Measurements from ENCODE around the gene TTC33.
"Not testable (repeated sequence)": the region's sequence is repeated elsewhere in the genome, so short reads cannot be mapped to it uniquely, and the experiment has no call there.

TTC33 gene

DNA sequence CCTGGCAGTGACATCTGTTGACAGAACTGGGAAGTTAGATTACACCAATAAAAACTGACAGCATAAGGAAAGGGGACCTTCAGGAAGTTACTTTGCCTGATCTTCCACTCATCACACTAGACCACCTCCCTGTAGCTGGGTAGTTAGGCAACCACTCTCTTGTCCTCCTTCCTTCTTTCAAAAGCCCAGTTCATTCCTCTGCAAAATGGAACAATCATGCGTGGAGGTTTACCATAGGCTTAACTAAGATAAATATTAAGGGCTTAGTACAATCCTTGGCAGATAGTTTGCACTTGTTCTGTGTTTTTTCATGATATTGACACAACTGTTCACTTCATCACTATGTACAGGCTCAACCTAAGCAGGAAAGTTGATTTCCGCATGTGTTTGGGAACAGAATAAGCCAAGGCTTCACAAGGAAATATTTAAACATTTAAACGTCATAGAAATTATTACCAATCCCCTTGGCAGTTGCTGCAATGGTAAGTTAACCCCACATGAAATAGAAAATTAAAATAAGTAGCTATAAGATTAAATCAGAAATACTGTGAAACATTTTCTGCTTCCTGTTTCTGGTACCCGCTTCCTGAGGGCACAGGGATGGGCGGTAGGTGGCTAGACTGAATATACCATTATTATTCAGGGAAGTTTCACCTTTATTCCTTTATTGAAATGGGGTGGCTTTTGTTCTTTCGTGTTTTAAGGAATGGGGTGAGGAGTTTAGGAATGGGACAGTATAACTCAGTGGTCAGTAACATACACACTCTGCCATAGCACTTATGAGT, 86.0 kb downstream of the TTC33 start:
- in situ Hi-C loops (cut with HindIII; ENCODE audit: low pct_ligation_motif_present, low pct_unique_long_range_greater_than_20kb, low sequenced_read_pairs): no loop called here
- no peak for DNase-seq

DNA sequence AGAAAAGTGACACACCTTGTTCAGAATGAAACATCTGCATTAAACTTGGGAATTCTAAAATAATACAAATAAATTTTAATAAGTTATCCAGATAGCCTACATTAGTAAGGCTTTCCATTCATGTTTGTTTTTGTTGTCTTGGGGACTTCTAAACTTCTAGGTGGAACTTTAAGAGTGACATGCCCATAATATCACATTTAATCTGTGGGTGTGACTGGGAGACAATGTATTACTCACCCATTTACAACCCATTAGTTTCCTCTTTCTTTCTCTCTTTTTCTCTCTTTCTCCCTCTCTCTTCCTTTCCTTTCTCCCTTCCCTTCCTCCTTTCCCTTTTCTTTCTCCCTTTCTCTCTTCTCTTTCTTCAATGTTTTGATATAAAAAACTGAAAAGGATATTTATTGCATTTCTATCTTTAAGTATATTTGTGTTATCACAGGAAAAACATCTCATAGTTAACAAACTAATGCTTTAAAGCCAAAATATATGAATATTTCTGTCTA, 88.5 kb downstream of the TTC33 start:
- in situ Hi-C loops (cut with HindIII; ENCODE audit: low pct_ligation_motif_present, low pct_unique_long_range_greater_than_20kb, low sequenced_read_pairs): no loop called here
- DNase-seq: no peak

DNA sequence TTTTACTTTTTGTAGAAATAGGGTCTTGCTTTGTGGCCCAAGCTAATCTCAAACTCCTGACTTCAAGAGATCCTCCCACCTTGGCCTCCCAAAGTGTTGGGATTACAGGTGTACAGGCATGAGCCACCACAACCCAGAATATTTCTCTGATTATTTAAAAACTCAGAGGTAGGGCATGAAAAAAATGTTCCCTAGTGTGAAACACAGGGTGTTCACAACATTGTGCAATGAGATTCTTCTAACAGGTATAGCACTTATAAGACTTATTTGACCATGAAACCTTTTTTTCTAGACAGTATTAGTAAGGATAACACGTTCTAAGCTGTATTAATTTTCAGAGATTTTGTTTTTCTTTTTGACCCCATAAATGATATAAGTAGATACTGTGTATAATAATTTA, 89.1 kb downstream of the TTC33 start:
- in situ Hi-C loops (cut with HindIII; ENCODE audit: low pct_ligation_motif_present, low pct_unique_long_range_greater_than_20kb, low sequenced_read_pairs): no loop called here
- DNase-seq: no peak

DNA sequence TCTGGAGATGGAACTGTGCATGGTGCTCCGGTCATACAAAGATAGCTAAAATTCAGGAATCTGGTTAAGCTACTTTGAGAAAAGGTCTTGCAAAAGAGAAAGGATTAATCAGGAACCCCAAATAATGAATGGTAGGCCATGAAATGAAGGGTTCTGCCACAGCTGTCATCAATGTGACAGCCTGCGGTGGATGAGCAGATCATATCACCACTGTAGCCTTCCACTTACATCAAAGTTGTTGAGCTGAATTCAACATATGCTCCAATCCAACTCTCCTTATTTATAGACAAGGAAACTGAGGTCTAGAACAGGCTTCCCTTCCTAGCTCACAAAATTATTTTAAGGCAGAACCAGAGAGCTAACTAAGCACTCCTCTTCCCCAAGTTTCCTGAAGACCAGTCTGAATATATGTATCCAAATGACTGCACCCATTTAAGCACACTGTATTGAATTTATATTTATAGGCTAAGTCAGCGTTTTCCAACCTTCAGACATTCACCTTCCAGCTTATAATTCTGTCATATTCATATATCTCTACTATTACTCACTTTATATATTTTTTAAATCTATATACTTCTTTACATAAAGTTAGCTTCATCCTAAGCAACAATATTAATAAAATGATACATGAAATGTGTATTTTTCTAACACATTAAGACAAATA, 90.0 kb downstream of the TTC33 start:
- in situ Hi-C loops (cut with HindIII; ENCODE audit: low pct_ligation_motif_present, low pct_unique_long_range_greater_than_20kb, low sequenced_read_pairs): no loop called here
- DNase-seq: no peak

DNA sequence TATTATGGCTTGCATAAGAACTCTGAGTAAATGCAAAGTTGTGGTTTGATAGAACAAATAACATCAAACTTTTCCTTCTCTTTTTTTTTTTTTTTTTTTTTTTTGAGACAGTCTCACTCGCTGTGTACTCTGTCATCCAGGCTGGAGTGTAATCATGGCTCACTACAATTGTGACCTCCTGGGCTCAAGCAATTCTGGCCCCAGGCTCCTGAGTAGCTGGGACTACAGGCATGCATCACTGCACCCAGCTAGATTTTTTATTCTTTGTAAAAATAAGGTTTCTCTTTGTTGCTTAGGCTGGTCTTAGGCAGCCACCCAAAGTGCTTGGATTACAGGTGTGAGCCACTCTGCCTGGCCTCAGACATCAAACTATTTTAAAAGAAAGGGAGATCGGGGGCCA, 95.0 kb downstream of the TTC33 start:
- DNase-seq: no peak
- in situ Hi-C loops (cut with HindIII; ENCODE audit: low pct_ligation_motif_present, low pct_unique_long_range_greater_than_20kb, low sequenced_read_pairs): no loop called here

DNA sequence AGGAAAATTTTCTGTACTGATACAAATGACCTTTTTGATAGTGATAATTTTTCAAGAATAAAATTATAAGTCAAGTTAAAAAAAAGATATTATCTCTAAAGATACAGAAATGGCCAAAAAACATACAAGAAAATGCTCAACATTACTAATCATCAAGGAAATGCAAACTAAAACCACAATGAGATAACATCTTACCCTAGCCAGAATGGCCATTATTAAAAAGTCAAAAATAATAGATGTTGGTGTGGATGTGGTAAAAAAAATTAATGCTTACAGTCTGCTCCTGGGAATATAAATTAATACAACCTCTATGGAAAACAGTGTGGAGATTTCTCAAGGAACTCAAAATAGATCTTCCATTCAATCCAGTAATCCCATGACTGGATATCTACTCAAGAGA, 99.0 kb downstream of the TTC33 start:
- DNase-seq: no peak
- in situ Hi-C loops (cut with HindIII; ENCODE audit: low pct_ligation_motif_present, low pct_unique_long_range_greater_than_20kb, low sequenced_read_pairs): no loop called here

DNA sequence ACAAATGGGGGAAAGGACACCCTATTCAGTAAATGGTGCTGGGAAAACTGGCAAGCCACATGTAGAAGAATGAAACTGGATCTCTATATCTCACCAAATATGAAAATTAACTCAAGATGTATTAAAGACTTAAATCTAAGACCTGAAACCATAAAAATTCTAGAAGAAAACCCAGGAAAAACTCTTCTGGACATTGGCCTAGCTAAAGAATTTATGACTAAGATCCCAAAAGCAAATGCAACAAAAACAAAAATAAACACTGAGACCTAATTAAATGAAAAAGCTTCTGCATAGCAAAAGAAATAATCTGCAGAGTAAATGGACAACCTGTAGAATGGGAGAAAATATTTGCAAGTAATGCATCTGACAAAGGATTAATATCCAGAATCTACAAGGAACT, 99.7 kb downstream of the TTC33 start:
- DNase-seq; in situ Hi-C loops (cut with HindIII; ENCODE audit: low pct_ligation_motif_present, low pct_unique_long_range_greater_than_20kb, low sequenced_read_pairs): not testable (repeated sequence)

DNA sequence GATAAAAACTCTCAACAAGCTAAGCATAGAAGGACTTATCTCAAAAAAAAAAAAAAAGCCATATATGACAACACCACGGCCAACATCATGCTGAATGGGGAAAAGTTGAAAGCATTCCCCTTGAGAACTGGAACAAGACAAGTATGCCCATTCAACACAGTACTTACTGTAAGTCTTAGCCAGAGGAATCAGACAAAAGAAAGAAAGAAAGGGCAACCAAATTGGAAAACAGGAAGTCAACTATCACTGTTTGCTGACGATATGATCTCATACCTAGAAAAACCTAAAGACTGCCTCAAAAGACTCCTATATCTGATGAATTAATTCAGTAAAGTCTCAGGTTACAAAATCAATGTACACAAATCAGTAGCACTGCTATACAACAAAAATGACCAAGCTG, 100.6 kb downstream of the TTC33 start:
- in situ Hi-C loops (cut with HindIII; ENCODE audit: low pct_ligation_motif_present, low pct_unique_long_range_greater_than_20kb, low sequenced_read_pairs): no loop called here
- DNase-seq: no peak

DNA sequence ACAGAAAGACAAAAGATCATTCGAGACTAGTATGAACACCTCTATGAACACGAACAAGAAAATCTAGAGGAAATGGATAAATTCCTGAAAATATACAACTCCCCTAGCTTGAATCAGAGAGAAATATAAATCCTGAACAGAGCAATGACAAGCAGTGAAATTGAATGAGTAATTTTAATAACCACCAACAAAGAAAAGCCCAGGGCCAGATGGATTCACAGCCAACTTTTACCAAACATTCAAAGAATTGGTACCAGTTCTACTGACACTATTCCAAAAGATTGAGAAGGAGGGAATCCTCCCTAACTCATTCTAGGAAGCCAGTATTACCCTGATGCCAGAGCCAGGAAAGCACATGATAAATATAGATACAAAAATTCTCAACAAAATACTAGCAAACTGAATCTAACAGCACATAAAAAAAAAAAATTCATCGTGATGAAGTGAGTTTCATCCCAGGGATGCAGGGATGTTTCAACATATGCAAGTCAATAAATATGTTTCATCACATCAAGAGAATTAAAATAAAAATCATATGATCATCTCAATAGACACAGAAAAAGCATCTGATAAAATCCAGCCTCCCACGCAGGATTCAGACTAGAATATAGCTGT, 101.3 kb downstream of the TTC33 start:
- in situ Hi-C loops (cut with HindIII; ENCODE audit: low pct_ligation_motif_present, low pct_unique_long_range_greater_than_20kb, low sequenced_read_pairs): no loop called here
- no peak for DNase-seq

DNA sequence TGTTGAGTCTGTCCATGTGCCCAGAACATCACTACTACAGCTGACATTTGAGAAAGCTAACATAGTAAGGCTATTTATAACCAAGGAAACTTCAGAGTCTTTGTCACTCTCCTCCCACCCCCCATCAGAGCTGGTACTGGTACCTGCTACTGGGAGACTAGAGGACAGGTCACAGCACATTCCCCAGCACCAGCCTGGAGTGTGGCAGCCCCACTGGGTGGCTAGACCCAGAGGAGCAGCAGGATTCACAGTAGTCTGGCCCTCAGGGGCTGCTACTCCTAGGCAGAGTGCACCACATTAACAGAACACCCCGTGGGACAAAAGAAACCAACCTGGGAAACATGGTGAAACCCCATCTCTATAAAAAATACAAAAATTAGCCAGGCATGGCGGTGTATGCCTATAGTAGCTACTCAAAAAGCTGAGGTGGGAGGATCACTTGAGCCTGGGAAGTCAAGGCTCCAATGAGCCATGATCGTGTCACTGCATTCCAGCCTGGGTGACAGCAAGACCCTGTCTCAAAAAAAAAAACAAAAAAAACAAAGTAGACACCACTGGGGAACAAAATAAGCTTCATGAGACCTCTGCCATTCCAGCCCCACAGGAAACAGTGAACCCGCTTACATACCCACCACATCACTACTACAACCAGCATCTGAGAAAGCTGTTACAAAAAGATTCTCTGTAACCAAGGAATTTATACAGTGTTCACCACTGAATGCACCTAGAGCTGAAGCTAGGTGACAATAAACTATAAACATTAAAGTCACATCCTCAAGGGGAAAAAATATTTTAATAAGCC, 102.3 kb downstream of the TTC33 start:
- in situ Hi-C loops (cut with HindIII; ENCODE audit: low pct_ligation_motif_present, low pct_unique_long_range_greater_than_20kb, low sequenced_read_pairs): no loop called here
- no peak for DNase-seq

DNA sequence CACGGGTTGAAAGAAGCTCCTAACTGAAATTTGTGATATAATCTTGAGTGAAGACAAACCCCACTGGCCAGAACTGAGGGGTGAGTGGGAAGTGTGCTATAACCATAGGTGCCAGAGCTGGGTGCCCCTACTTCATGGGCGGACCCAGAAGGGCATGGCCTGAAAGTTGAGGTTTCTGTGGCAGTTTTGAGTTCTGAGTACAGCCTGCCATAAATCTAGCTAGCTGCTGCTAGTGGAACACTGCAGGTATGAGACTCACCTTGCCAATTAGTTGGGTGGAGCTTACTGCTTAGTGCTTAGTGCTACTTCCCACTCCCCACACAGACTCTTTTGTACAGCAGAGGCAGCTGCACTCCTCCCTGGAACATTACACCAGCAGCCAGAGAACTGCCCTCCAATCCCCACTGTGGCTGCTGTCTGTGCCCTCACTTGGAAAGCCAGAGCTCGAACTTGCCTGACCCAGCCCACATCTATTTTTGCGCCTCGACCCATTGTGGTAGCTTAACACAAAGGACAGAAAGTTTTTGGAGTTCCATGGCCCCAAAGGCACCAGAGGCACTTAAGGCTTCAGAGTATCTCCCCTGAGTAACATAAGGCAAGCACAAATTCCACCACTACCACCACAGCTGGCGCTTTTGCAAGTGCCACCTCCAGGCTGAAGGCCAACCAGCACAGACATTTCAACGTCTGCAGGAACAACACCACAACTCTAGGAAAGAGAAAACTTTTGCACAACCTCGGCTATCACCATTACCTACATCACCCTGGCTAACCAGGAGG, 103.1 kb downstream of the TTC33 start:
- in situ Hi-C loops (cut with HindIII; ENCODE audit: low pct_ligation_motif_present, low pct_unique_long_range_greater_than_20kb, low sequenced_read_pairs): no loop called here
- DNase-seq: no peak

DNA sequence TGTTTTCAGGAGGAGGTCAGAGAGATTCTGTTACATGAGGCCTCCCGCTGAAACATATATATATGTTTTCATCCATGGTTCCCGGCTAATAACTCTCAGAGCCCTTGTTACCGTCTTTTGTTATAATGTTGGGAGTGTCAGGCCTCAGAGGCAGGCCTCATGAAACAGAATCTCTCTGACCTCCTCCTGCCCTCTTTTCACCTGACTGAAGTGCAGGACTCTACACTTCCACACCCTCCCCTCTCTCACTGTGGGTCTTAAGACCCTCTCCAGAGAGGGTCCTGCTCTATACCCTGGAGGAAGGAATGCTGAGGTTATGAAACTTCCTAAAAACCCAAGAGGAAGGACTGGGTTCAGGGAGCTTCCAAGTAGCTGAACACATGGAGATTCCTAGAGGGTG, 104.6 kb downstream of the TTC33 start:
- in situ Hi-C loops (cut with HindIII; ENCODE audit: low pct_ligation_motif_present, low pct_unique_long_range_greater_than_20kb, low sequenced_read_pairs): no loop called here

DNA sequence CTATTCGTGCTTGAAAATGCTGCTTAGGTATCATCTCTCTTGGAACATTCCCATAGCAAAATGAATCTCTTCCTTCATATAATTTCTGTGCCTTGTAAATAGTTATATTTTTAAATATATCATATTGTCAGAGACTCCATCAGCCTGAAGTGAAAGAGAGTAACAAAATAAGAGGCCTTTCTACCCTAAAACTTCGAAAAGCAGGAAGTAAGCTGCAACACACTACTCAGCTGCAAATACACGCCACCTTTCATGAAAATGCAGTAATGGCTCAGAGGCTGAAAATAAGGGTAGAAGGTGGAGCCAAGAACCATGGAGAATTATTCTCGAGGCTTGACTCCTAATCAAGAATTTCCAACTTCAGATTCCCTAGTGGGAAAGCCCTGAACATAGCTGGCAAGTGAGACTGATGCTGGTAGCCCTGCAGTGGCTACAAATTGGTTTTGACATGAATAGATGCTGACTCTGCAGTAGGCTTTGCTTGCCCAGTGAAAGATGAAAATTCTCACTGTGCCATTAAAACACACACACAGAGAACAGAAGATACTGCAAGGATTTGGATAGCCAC, 106.2 kb downstream of the TTC33 start:
- DNase-seq: no peak
- in situ Hi-C loops (cut with HindIII; ENCODE audit: low pct_ligation_motif_present, low pct_unique_long_range_greater_than_20kb, low sequenced_read_pairs): no loop called here

More for the DNA sequence above, 104.6 kb downstream of the TTC33 start:
- DNase-seq: no peak

DNA sequence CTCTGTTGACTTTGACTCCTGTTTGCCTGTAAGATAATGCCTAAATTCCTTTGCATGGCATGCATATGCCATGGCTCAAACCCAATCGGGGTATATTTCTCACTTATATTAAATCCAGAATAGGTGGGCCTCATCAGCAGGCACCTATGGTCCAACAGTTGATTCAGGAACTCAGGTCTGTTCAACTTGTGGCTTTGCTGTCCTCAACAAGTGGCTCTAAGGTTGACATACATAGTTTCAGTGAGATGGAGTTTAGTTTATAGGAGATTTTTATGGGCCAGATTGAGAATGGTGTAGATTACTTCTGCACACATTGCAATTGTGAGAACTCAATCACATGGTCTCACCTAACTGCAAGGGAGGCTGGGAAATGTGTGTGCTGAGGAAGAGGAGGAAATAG, 107.6 kb downstream of the TTC33 start:
- DNase-seq: no peak
- in situ Hi-C loops (cut with HindIII; ENCODE audit: low pct_ligation_motif_present, low pct_unique_long_range_greater_than_20kb, low sequenced_read_pairs): no loop called here

DNA sequence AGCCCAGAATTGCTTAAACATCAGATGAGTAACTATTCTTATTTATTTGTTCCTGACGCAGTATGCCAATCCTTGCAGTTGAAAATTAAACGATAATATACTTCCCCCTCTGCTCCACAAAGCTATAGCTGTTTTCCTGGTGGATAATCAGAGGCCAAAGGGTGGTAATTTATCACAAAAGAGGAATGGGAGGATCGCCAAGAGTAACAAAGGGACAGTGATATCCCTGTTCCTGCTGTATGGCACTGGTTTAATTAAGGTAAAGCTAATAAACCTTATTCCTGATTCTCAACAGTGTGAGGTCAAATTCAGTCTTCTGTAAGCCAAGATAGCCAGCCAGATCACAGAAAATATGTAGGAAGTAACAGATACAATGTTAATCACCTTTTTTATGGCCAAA, 109.5 kb downstream of the TTC33 start:
- no peak for DNase-seq
- in situ Hi-C loops (cut with HindIII; ENCODE audit: low pct_ligation_motif_present, low pct_unique_long_range_greater_than_20kb, low sequenced_read_pairs): no loop called here

DNA sequence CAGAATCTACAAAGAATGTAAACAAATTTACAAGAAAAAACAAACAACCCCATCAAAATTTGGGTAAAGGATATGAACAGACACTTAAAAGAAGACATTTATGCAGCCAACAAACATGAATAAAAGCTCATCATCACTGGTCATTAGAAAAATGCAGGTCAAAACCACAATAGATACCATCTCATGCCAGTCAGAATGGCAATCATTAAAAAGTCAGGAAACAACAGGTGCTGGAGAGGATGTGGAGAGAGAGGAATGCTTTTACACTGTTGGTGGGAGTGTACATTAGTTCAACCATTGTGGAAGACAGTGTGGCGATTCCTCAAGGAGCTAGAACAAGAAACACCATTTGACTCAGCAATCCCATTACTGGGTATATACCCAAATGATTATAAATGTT, 116.2 kb downstream of the TTC33 start:
- in situ Hi-C loops (cut with HindIII; ENCODE audit: low pct_ligation_motif_present, low pct_unique_long_range_greater_than_20kb, low sequenced_read_pairs); DNase-seq: not testable (repeated sequence)

DNA sequence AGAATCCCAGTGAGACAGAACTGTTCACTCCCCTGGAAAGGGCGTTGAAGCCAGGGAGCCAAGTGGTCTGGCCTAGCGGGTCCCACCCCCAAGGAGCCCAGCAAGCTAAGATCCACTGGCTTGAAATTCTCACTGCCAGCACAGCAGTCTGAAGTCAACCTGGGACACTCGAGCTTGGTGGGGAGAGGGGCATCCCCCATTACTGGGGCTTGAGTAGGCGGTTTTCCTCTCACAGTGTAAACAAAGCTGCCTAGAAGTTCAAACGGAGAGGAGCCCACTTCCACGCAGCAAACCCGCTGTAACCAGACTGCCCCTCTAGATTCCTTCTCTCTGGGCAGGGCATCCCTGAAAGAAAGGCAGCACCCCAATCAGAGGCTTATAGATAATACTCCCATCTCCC, 121.2 kb downstream of the TTC33 start:
- in situ Hi-C loops (cut with HindIII; ENCODE audit: low pct_ligation_motif_present, low pct_unique_long_range_greater_than_20kb, low sequenced_read_pairs): no loop called here
- no peak for DNase-seq

DNA sequence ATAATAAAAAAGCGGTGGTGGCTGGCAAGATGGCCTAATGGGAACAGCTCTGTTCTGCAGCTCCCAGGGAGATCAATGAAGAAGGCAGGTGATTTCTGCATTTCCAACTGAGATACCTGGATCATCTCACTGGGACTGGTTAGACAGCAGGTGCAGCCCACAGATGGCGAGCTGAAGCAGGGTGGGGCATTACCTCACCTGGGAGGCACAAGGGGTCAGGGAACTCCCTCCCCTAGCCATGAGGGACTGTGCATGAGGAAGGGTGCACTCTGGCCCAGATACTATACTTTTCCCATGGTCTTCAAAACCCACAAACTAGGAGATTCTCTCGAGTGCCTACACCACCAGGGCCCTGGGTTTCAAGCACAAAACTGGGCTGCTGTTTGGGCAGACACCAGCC, 121.6 kb downstream of the TTC33 start:
- in situ Hi-C loops (cut with HindIII; ENCODE audit: low pct_ligation_motif_present, low pct_unique_long_range_greater_than_20kb, low sequenced_read_pairs): no loop called here

More for the DNA sequence above, 121.6 kb downstream of the TTC33 start:
- DNase-seq: no peak

All from ACHN (cell line).